PC-3 (cell line): ENCODE data around the gene CEL.

Experiments
- CTCF ChIP-seq: fragments of 300-600 bp; sonication (generic); conservative IDR thresholded peaks from 2 replicates; pipeline ENCODE4 v1.5.1; 2017; ENCODE audit warnings: antibody characterized with exemption, low read depth, mild to moderate bottlenecking, low read length
- EZH2 ChIP-seq: fragments of 300-600 bp; sonication (generic); IDR thresholded peaks from one replicate; pipeline ENCODE4 v1.6.1; 2017; ENCODE audit warnings: antibody characterized with exemption, mild to moderate bottlenecking, low read length; ENCODE audit not compliant: unreplicated experiment
- EZH2phosphoT487 ChIP-seq: fragments of 300-600 bp; sonication (generic); IDR thresholded peaks from 2 replicates; pipeline ENCODE4 v1.6.1; 2018; ENCODE audit warnings: mild to moderate bottlenecking, antibody characterized with exemption, low read length, borderline replicate concordance

- TF ChIP-seq CTCF (no peak), EZH2 (no peak), EZH2phosphoT487 (no peak)
Measured at GRCh38 chr9:133087429-133088145, 25.8 kb downstream of the CEL start.
